HTR-8/SVneo (cell line): ENCODE measurements around the gene SNAPIN.
"Not testable (repeated sequence)": the region's sequence is repeated elsewhere in the genome, so short reads cannot be mapped to it uniquely, and the experiment has no call there.

Source experiments
- DNase-seq: peaks from one replicate; pipeline ENCODE4 v3.0.0; 2011; ENCODE audit warnings: low spot score, mixed read lengths; ENCODE audit not compliant: insufficient read length
- FAIRE-seq: peaks from 2 replicates; lab custom pipeline; 2011; peaks lifted over from hg19 to GRCh38; lab: Jason Lieb, UNC

The SNAPIN gene

DNA sequence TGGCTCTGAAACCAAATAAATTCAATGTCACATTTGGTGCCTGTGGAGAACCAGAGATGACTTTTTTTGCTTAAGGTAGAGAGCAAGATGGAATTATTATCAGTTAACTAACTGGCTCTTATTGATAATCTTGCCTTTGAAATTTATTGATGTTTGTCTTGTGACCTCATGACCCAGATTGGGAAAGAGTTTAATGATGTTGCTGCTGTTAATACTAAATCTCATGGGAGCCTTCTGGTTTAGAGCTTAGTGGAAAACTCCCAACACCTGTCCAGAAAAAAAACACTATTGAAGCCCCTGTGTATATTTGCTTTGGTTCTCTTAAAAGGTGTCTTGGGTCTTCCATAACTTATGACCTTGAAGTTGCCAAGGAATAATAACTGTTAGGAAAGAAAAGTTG is 14.7 kb upstream of the SNAPIN start:
- no peak for FAIRE-seq
- DNase-seq = no peak

GRCh38 chr1:153646672-153647345 is 11.7 kb upstream of the SNAPIN start:
- DNase-seq = no peak

GRCh38 chr1:153647346-153647714 is 11.2 kb upstream of the SNAPIN start:
- DNase-seq = no peak
- FAIRE-seq = no peak

More at GRCh38 chr1:153646672-153647345, 11.7 kb upstream of the SNAPIN start:
- no peak for FAIRE-seq

GRCh38 chr1:153648000-153648643 is 10.4 kb upstream of the SNAPIN start:
- FAIRE-seq = no peak
- no peak for DNase-seq

GRCh38 chr1:153649137-153649862 is 9.2 kb upstream of the SNAPIN start:
- FAIRE-seq = no peak

DNA sequence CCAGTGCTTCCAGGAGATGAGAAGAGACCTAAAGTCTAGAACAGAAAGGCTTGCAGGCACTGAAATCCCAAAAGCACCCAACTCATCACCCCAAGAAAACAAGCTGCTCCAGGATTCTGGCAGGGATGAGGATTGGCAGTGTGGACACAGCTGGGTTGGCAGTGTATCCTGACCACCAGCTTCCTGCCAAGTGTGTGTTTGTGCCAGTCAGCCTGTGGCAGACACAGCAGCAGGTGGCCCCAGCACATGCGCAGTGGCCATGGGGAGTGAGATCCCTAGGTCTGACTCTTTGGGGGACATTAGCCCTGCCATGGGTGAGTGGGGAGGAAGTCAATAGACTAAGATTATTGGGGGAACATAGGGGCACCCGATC is 8.7 kb upstream of the SNAPIN start:
- DNase-seq = no peak
- FAIRE-seq = no peak

More at GRCh38 chr1:153649137-153649862, 9.2 kb upstream of the SNAPIN start:
- DNase-seq = no peak

DNA sequence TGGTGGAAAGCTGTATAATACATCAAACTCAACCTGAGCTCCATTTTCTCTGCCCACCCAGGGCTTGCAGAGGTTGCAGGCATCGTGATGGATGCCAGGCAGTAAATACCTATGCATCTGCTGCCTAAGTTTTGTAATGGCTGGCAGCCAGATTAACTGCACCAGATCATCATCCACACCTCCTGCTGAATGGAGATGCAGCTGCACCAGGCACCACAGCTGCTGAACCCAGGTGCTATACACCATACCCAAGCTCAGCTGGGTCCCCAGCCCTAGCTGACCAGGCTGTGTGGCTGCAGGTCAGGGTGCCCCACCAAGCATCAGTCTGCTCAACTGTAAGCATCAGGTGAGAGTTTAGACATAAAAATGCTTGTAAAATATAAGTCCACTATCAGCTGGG is 6.7 kb upstream of the SNAPIN start:
- no peak for DNase-seq
- FAIRE-seq = no peak

DNA sequence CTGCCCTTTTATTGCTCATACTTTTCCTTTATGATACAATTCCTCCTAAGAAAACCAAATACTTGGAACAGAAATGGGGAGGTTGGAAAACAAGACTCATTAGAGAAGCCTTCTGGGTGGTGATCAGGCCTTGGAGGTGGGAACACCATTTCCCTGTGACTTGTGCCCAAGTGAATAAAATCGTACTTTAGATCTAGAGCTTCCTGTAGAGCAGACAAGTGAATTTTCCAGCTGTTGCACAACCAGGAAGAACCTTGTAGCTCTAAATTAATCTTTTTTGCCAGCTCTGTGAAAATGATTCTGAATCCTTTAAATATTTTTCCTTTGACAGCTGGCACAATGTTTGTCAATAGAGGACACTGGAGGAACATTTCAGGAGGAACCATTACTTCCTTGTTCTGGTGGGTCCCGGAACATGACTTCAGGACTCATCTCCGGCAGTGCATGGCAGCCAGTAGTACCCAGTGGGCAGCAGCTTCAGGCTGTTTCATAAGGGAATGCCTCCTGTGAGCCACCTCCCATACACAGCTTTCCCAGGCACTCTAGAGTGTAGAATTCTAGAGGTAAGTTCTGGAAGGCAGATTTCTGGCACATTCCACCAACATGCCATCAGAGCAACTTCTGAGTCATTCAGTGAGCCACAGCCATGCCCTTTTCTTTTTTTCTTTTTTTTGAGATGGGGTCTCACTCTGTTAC is 5.5 kb upstream of the SNAPIN start:
- DNase-seq = no peak
- FAIRE-seq = no peak

- DNase-seq (no peak), FAIRE-seq (no peak)
Observed at GRCh38 chr1:153655333-153655732, 3.2 kb upstream of the SNAPIN start.

- DNase-seq = no peak
- FAIRE-seq = no peak
Observed at GRCh38 chr1:153659175-153659534, 652 bp downstream of the SNAPIN start.

- FAIRE-seq (no peak), DNase-seq (no peak)
Observed at GRCh38 chr1:153659656-153660055, 1.2 kb downstream of the SNAPIN start.

DNA sequence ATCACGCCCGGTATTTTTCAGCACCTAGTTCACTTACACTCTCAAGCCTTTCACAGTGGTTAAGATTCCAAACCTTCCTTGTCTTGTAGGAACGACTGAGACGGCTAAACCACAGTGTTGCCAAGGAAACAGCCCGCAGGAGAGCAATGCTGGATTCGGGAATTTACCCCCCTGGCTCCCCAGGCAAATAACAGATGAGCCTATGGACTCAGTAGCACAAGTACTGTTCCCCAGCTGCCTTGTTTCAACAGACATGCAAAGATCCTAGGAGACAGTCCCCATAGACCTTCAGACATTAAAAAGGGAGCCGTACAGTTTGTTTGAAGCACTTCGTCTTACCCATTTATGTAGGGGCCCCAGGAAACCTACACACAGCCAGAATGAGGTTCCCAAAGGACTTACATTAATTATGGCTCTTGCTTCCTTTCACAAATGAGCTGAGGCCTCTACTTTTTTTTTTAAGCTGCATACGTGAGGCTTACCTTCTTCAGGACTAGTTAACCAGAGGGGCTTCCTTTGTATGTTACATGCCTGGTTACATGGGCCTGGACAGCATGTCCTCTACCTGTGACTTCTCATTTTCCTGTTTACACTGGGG is 2.7 kb downstream of the SNAPIN start:
- FAIRE-seq (no peak), DNase-seq (no peak)

GRCh38 chr1:153662269-153662668 is 3.8 kb downstream of the SNAPIN start:
- FAIRE-seq = no peak

DNA sequence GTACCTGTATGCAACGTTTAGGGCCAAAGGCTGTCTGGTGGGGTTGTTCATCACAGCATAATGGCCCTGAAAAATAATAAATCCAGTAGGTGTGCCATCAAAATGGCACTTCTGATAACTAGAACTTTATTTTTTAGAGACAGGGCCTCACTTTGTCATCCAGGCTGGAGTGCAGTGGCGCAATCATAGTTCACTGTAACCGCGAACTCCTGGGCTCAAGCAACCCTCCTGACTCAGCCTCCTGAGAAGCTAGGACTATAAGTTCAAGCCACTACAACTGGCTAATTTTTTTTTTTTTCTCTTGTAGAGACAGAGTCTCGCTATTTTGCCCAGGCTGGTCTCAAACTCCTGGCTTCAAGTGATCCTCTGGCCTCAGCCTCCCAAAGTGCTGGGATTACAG is 4.7 kb downstream of the SNAPIN start:
- no peak for FAIRE-seq
- no peak for DNase-seq

More at GRCh38 chr1:153662269-153662668, 3.8 kb downstream of the SNAPIN start:
- DNase-seq = no peak

DNA sequence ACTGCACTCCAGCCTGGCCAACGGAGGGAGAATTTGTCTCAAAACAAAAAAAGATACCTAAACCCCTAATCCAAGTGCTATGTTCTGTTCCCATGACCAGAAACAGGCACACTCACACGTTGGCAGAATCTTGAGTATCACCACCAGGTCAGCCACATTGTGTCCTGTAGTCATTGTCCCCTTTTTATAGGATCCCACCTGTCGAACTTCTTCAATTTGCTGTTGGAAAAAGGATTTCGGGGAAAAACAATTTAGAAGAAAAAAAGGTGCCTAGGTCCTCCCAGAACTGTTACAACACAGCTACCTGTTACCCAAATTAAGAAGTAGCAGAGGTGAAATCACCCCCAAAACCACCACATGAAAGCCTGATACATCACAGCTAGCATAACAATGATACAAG is 8.9 kb downstream of the SNAPIN start:
- DNase-seq = no peak
- FAIRE-seq = no peak

DNA sequence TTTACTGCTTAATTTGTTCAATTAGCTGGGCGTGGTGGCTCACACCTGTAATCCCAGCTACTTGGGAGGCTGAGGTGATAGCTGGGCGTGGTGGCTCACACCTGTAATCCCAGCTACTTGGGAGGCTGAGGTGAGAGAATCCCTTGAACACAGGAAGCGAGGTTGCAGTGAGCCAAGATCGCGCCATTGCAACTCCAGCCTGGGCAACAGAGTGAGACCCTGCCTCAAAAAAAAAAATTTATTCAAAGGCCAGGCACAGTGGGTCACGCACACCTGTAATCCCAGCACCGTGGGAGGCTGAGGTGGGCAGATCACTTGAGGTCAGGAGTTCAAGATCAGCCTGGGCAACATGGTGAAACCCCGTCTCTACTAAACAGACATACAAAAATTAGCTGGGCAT is 10.2 kb downstream of the SNAPIN start:
- FAIRE-seq, DNase-seq: not testable (repeated sequence)

- no peak for DNase-seq
- no peak for FAIRE-seq
Observed at GRCh38 chr1:153669606-153670005, 11.1 kb downstream of the SNAPIN start.

GRCh38 chr1:153670257-153670858 is 11.9 kb downstream of the SNAPIN start:
- no peak for FAIRE-seq
- DNase-seq = no peak

DNA sequence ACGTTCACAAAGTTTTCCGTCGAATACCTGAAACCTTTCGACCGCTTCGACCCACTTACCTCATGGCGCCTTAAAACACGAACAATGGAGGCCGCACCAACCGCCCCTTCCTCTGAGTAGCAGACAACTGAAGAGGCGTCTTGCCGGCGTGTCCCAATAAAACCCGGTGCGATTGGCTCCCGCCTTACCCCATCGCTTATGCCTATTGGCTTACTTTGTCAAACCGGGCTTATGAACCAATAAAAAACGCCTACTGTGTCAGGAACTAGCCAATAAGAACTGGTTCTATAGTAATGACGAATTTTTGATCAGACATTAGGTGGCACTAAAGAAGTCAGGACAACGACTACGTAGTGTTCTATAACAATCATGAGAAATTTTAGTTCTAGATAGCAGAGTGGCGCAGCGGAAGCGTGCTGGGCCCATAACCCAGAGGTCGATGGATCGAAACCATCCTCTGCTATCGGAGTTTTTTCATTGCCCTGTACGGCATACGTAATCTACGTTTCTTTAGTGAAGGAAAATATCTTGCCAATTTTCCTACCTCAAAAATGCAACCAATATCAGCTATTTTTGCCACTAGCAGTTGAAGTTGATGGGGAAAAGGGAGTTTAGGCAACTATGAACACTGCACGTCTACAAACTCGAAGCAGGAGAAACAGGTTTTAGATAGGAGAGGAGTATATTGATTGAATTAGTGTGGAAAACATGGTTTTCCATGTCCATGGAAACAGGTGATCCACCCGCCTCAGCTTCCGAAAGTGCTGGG is 12.5 kb downstream of the SNAPIN start, which contains the start of gene ILF2:
Gene ILF2 (minus strand): TSS at position 135 of the 769 bp plus-strand sequence. CDS start 71 bp downstream, at position 64.
- DNase-seq = peak; percentile 99
- peak; percentile 13 for FAIRE-seq
